Measurements from ENCODE around the gene ARHGAP19.

The ARHGAP19 gene

DNA sequence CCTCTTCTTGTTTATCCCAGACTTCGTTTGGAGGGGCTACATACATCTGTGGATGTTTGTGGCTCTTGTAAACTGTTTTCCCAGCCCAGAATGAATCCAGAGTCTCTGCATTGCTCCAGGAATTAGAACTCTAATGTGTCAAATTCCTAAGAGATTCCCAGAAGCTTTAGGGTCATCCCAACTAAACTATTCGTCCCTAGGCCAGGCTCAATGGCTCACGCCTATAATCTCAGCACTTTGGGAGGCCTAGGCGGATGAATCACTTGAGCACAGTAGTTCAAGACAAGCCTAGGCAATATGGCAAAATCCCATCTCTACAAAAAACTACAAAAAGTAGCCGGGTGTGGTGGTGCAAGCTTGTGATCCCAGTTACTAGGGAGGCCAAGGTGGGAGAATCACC, 28.5 kb downstream of the ARHGAP19 start:
- Histone ChIP-seq H3K27ac (no peak overlapping the region), H3K4me3 (no peak overlapping the region)
- DNase-seq (ENCODE audit: low spot score): no peak
- TF ChIP-seq, protein P1, sequence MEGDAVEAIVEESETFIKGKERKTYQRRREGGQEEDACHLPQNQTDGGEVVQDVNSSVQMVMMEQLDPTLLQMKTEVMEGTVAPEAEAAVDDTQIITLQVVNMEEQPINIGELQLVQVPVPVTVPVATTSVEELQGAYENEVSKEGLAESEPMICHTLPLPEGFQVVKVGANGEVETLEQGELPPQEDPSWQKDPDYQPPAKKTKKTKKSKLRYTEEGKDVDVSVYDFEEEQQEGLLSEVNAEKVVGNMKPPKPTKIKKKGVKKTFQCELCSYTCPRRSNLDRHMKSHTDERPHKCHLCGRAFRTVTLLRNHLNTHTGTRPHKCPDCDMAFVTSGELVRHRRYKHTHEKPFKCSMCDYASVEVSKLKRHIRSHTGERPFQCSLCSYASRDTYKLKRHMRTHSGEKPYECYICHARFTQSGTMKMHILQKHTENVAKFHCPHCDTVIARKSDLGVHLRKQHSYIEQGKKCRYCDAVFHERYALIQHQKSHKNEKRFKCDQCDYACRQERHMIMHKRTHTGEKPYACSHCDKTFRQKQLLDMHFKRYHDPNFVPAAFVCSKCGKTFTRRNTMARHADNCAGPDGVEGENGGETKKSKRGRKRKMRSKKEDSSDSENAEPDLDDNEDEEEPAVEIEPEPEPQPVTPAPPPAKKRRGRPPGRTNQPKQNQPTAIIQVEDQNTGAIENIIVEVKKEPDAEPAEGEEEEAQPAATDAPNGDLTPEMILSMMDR (IDR thresholded peaks at IDR 0.05): no peak

DNA sequence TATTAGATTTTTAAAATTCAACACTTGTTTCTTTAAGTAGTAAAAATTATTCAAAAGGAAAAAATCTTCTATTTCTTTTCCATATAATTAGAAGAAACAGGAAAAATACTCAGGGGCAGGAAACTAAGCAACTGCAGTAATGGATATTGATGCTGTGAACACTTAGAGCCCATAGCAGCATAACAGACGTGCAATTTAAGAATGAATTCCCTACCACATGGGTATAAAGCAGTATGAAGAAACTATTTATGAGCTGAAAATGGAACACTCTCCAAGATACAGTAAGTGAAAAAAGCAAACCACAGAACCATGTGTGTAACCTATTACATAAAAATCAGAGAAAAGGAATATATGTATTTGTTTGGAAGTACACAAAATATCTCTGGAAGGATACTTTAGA, 30.8 kb downstream of the ARHGAP19 start:
- Histone ChIP-seq H3K27ac (no peak overlapping the region), H3K4me3 (no peak overlapping the region)
- no peak for DNase-seq (ENCODE audit: low spot score)
- TF ChIP-seq, protein P1 (IDR thresholded peaks at IDR 0.05): no peak

DNA sequence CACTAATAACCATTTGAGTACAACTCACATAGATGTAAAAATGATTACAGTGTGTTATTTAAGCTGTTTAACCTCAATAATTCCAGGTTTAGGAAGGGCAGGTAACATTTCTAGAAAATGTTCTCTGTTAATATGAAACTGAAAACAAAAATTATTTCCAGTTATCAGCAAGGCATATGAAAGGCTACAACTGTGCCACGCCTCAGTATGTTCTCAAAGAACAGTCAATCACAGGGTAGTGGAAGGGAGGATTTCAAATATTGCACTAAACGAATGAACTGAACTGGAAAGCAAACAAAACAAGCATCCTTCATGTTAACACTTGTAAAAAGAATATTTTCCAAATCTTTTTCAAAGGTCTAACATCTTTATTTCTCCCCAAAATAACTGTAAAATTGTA, 31.3 kb downstream of the ARHGAP19 start:
- no peak for DNase-seq (ENCODE audit: low spot score)
- Histone ChIP-seq H3K4me3 (no peak overlapping the region), H3K27ac (no peak overlapping the region)
- TF ChIP-seq, protein P1 (IDR thresholded peaks at IDR 0.05): no peak

DNA sequence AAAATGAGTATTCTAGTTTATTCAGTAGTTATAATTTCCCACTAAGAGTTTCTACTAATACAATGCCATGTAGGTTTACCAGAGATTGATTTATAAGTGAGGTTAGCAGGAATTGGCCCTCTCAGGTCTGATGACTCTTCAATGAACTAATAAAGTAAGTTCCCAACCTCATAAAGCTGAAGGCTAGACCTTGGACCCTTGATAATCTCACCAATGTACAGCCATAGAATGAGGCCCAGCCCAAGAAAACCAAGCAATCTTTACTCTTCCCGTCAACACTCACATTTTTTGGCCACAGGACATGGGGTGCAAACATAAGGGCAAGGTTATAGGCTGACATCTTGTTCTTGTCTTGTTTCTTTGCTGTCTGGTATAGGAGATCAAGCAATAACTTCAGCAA, 33.3 kb downstream of the ARHGAP19 start:
- no peak for DNase-seq (ENCODE audit: low spot score)
- TF ChIP-seq, protein P1 (IDR thresholded peaks at IDR 0.05): no peak
- no peak overlapping the region for H3K4me3 ChIP-seq
- H3K27ac ChIP-seq: no peak overlapping the region

DNA sequence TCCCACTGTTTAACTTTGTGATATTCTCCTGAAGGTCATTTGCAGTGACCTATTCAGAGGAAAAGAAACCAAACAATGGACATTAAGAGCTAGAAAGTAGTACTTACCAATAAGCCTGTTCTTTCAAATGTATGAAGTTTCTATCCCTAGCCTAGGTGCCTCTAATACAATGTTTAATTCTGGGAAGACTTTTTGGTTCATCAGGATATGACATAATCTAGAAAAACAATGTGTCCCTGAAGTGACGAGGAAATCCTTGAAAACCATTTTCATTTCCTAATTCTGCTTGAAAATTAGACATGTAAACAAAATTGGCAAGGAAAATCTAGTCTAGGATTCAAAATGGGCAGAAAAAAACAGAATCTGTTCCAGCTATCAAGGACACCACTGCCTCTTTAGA, 36.1 kb downstream of the ARHGAP19 start:
- Histone ChIP-seq H3K27ac (no peak overlapping the region), H3K4me3 (no peak overlapping the region)
- no peak for DNase-seq (ENCODE audit: low spot score)
- TF ChIP-seq, protein P1 (IDR thresholded peaks at IDR 0.05): no peak

DNA sequence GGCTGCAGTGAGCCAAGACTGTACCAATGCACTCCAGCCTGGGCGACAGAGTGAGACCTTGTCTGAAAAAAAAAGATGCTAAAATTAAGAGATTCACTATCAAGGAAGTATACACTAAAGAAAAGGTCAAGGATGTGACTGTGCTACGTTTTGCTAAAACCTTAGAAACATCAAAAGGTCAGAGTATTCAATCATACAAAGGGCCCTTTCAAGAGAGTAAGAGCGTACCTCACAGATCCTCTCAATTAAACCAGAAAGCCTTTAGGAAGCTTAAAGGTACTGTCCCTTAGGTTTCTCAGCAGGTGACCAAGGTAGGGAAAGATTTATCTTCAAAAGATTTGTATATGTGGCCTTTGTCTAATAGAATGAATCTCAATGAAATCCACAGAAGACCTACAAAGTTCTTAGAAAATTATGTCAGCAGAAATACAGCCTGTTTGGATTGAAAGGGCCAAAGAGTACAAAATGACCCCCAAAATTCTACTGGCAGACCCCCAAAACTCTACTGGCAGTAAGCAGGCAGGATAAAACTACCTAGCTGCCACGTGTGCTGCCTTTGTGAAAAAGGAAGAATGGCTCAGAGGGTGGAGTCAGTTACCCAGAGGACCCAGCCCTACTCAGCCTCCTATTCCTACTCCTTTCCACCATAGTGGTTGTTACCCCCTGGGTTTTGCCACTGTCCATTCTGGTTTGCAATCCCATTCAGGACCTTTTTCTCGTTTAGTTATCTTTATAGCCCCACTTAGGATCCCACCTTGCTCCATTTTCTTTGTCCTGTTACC, 36.7 kb downstream of the ARHGAP19 start:
- TF ChIP-seq, protein P1 (IDR thresholded peaks at IDR 0.05): no peak
- no peak for DNase-seq (ENCODE audit: low spot score)
- H3K4me3 ChIP-seq: no peak overlapping the region
- H3K27ac ChIP-seq: no peak overlapping the region

DNA sequence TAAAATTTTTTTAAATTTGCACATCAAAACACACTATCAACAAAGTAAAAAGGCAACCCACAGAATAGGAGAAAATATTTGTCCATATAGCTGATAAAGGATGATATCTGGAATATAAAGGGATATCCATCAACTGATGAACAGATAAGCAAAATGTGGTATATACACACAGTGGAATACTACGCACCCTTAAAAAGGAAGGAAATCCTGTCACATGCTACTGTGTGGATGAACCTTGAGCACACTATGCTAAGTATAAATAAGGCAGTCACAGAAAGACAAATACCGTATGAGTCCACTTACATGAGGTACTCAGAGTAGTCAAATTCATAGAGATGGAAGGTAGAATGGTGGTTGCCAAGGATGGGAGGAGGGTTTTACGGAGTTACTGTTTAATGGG, 37.7 kb downstream of the ARHGAP19 start:
- TF ChIP-seq, protein P1 (IDR thresholded peaks at IDR 0.05): no peak
- DNase-seq (ENCODE audit: low spot score): no peak
- no peak overlapping the region for H3K27ac ChIP-seq
- H3K4me3 ChIP-seq: no peak overlapping the region

Measured in coronary artery (tissue), 2 donors.